Measurements from ENCODE around the gene SCTR.

The SCTR gene

DNA sequence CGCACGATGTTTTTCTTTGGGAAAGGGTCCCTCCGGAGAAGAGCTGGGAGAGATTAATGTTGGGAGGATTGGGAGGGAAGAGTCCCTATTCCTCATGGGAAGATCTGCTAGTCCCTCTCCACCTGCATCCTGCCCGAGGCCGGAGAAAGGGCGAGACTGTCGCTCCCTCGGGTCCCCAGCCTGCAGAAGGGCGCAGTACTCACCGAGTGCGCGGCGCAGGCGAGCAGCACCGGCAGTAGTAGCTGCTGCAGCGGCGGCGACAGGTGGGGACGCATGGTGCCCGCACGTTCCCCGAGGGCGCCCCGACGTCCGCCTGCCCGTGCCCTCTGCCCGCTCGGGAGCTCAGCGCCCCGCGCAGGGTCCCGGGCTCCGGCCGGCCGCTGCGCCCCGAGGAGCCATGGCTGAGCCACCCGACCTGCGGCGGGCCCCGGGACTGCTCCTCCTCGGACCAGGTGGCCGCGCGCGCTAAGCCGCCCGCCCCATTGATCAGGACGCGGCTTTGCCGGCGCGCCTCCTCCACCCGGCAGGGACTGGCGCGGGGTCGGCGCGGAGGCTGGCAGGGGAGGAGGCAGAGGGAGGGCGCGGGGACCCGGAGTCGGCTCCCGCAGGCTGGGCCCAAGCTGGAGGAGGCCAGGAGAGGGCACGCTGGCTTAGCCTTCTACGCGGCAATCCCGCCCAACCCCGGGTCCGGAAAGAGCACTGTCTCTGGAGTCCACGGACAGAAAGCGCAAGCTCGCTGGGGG, at the start of gene SCTR:
TSS of gene SCTR (minus strand) at position 532 of the 743 bp plus-strand sequence. CDS start at position 275, 257 bp downstream.
- no peak for DNase-seq (ENCODE audit: extremely low read depth, low read depth)
- TF ChIP-seq, protein P1, sequence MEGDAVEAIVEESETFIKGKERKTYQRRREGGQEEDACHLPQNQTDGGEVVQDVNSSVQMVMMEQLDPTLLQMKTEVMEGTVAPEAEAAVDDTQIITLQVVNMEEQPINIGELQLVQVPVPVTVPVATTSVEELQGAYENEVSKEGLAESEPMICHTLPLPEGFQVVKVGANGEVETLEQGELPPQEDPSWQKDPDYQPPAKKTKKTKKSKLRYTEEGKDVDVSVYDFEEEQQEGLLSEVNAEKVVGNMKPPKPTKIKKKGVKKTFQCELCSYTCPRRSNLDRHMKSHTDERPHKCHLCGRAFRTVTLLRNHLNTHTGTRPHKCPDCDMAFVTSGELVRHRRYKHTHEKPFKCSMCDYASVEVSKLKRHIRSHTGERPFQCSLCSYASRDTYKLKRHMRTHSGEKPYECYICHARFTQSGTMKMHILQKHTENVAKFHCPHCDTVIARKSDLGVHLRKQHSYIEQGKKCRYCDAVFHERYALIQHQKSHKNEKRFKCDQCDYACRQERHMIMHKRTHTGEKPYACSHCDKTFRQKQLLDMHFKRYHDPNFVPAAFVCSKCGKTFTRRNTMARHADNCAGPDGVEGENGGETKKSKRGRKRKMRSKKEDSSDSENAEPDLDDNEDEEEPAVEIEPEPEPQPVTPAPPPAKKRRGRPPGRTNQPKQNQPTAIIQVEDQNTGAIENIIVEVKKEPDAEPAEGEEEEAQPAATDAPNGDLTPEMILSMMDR (IDR thresholded peaks at IDR 0.05; ENCODE audit: low read depth, low read length): no peak

DNA sequence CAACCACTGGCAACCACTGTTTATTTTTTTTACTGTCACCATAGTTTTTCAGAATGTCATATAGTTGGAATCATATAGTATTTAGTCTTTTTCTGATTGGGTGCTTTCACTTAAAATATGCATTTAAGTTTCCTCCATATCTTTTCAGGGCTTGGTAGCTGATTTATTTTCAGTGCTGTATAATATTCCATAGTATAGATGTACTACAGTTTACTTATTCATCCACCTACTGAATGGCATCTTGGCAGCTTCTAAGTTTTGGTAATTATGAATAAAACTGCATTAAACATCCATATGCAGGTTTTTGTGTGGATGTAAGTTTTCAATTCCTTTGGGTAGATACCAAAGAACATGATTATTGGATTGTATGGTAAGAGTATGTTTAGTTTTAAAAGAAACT, 43.0 kb upstream of the SCTR start:
- TF ChIP-seq, protein P1 (IDR thresholded peaks at IDR 0.05; ENCODE audit: low read depth, low read length): no peak
- DNase-seq (ENCODE audit: extremely low read depth, low read depth): no peak

DNA sequence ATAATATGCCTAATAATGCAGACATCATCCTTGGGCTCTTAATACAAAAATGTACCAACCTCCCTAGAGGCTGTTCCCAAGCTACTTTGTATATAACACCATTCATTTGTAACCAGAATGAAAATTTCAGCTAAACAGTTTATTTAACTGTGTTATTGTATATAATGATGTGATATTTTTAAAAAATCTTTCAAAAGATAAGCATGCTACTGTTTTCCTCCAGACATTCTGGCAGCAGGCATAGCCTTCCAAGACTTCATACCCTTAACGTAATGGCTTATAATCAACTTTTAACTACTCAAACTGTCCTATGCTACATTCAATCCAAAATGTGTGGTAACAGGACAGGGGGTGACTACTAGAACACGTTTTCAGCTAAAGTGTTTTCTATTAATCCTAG, 41.2 kb upstream of the SCTR start:
- TF ChIP-seq, protein P1 (IDR thresholded peaks at IDR 0.05; ENCODE audit: low read depth, low read length): no peak

DNA sequence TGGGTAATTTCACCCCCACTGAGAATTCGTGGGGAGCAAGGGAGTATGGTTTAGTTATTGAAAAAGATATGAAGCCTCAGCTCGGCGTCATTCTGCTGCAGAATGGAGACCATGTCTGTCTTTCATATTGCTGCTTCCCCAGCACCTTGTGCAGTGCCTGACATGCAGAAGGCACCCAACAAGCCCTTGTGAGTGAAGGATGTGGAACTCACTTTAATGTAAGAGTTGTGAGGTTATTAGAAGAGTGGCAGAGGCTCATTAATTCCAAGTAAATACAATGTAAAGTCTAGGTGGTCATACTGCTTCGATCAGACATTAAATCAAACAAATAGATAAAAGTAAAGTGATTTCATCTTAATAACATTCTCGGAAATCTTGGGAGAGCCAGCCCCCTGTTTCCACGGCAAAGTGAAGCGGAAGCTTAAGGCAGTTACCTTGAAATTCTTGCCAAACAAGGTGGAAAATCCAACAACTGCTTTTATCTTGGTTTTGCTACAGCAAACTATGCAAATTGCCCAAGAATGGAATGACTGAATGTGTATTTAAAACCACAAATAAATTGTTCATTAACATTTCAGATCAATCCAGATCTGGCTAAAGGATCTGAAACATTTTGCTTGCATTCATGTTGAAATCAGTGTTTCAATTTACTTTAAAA, 29.5 kb upstream of the SCTR start:
- DNase-seq (ENCODE audit: extremely low read depth, low read depth): no peak
- TF ChIP-seq, protein P1 (IDR thresholded peaks at IDR 0.05; ENCODE audit: low read depth, low read length): no peak

More for the DNA sequence above, 41.2 kb upstream of the SCTR start:
- no peak for DNase-seq (ENCODE audit: extremely low read depth, low read depth)

DNA sequence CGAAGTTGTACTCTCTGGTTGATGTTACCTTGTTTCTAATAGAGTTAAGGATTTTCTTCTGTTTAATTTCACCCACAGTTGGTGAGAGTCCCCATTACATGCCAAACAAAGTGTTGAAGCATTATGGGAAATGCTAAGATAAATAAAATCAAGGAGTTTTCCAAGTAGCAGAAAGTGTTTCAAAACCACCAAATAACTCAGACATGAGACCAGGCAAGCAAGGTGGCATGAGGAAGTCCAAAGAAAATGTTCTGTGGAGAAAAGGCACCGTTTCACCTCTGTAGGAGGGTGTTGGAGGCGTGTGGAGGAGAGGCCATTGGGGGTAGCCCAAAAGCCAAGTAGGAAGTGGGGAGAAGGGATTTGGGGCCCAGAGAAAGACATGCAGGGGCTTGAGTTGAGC, 28.6 kb upstream of the SCTR start:
- TF ChIP-seq, protein P1 (IDR thresholded peaks at IDR 0.05; ENCODE audit: low read depth, low read length): no peak
- no peak for DNase-seq (ENCODE audit: extremely low read depth, low read depth)

DNA sequence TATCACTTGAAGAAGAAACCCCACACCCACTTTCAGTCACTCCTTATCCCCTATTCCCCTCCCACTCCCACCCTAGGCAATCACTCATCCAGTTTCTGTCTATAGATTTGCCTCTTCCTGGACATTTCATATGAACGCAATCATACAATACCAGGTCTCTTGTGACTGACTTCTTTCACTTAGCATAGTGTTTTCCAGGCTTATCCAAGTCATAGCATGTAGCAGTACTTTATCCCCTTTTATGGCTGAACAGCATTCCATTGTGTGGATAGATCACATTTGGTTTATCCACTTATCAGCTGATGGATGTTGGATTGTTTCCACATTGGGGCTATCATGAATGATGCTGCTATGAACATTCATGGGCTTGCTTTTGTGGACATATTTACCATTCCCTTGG, 26.6 kb upstream of the SCTR start:
- DNase-seq (ENCODE audit: extremely low read depth, low read depth): no peak
- TF ChIP-seq, protein P1 (IDR thresholded peaks at IDR 0.05; ENCODE audit: low read depth, low read length): no peak

DNA sequence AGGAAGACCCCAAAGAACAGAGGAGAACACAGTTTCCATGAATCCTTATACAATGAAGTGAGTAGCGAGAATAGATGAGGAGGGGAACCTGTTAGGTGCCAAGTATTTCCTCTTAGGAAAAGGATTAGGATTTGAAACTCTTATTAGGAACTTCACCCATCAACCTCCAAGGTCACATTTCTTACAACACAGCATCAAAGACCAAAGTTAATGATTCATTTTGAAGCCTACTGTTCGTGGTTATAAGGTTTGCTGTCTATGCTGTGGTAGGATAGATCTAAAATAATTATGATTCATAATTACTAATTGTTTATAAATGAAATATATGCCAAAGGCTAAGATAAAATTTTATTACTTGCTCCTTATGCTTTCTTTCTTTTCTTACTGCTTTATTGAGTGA, 26.1 kb upstream of the SCTR start:
- TF ChIP-seq, protein P1 (IDR thresholded peaks at IDR 0.05; ENCODE audit: low read depth, low read length): no peak
- DNase-seq (ENCODE audit: extremely low read depth, low read depth): no peak
